HUES64 (cell line): ENCODE measurements around the gene ZBTB12.

ENCODE experiments used
- H3K27ac ChIP-seq: 2 replicates; pipeline ENCODE4 v1.7.0; 2013; ENCODE audit warnings: low read depth, low read length, inconsistent platforms
- H3K27me3 ChIP-seq: 2 replicates; pipeline ENCODE4 v1.6.1; 2013; ENCODE audit warnings: mild to moderate bottlenecking, low read length; ENCODE audit not compliant: insufficient read depth
- H3K36me3 ChIP-seq: 2 replicates; pipeline ENCODE4 v1.6.1; 2013; ENCODE audit warnings: mild to moderate bottlenecking, low read length; ENCODE audit not compliant: insufficient read depth
- H3K4me1 ChIP-seq: 2 replicates; pipeline ENCODE4 v1.6.1; 2013; ENCODE audit warnings: mild to moderate bottlenecking, low read length, moderate library complexity; ENCODE audit not compliant: insufficient read depth
- H3K4me3 ChIP-seq: 2 replicates; pipeline ENCODE4 v1.5.1; 2013; ENCODE audit warnings: mild to moderate bottlenecking, low read length, moderate library complexity
- H3K9ac ChIP-seq: 2 replicates; pipeline ENCODE4 v1.6.1; 2013; ENCODE audit warnings: mild to moderate bottlenecking, low read depth, low read length
- H3K9me3 ChIP-seq: 2 replicates; pipeline ENCODE4 v1.6.1; 2013; ENCODE audit warnings: low read depth, low read length; ENCODE audit not compliant: insufficient read depth
- WGBS: fragments of 150-250, 120-280 bp; methylation state at CpG from one replicate; pipeline ENCODE4 v1.1.7; 2013; ENCODE audit warnings: missing lambda C conversion rate; 5-methylcytosine and 5-hydroxymethylcytosine counted together

ZBTB12 gene

GRCh38 chr6:31879901-31880300 is 22.0 kb downstream of the ZBTB12 start:
- Histone ChIP-seq H3K4me3 (no peak overlapping the region), H3K9ac (no peak overlapping the region), H3K27ac (no peak overlapping the region), H3K27me3 (no peaks in the 10 kb centered on the region), H3K36me3 (peaks cover 54% of the 10 kb centered on the region), H3K9me3 (no peaks in the 10 kb centered on the region), H3K4me1 (no peaks in the 10 kb centered on the region)
- WGBS: 91% methylated on average over 10 of the region's 10 CpGs

- Histone ChIP-seq H3K9ac (no peak overlapping the region), H3K4me1 (no peaks in the 10 kb centered on the region), H3K4me3 (no peak overlapping the region), H3K27me3 (no peaks in the 10 kb centered on the region), H3K36me3 (peaks cover 46% of the 10 kb centered on the region), H3K9me3 (no peaks in the 10 kb centered on the region), H3K27ac (no peak overlapping the region)
- 90% methylated on average over 13 of the region's 13 CpGs for WGBS
Observed at GRCh38 chr6:31879143-31879542, 22.7 kb downstream of the ZBTB12 start.

GRCh38 chr6:31878726-31879125 is 23.2 kb downstream of the ZBTB12 start, which contains the start of gene SLC44A4:
Gene SLC44A4 (minus strand): TSS chr6:31878997. CDS start chr6:31878980, 17 bp downstream.
- no peaks in the 10 kb centered on the region for H3K4me1 ChIP-seq
- 0 out of 2 replicates have a peak within 1 kb of the TSS, but pooled peaks have one; percentile 20 for H3K9ac ChIP-seq
- peak within 1 kb of the TSS; percentile 29; the same call in 1 of the 2 replicates for H3K4me3 ChIP-seq
- H3K9me3 ChIP-seq: no peaks in the 10 kb centered on the region
- no peaks in the 10 kb centered on the region for H3K27me3 ChIP-seq
- H3K27ac ChIP-seq: no peak within 1 kb of the TSS
- peaks cover 42% of the 10 kb centered on the region for H3K36me3 ChIP-seq
- 60% methylated on average over 17 of the region's 18 CpGs for WGBS

GRCh38 chr6:31878222-31878621 is 23.7 kb downstream of the ZBTB12 start:
- WGBS: 80% methylated on average over 3 of the region's 3 CpGs
- H3K4me3 ChIP-seq: peak overlapping the region; percentile 29; the same call in 1 of the 2 replicates

GRCh38 chr6:31877651-31878161 is 24.2 kb downstream of the ZBTB12 start:
- peaks cover 32% of the 10 kb centered on the region for H3K36me3 ChIP-seq
- no peaks in the 10 kb centered on the region for H3K27me3 ChIP-seq
- no peak overlapping the region for H3K4me3 ChIP-seq
- no peak overlapping the region for H3K9ac ChIP-seq
- no peaks in the 10 kb centered on the region for H3K9me3 ChIP-seq
- no peaks in the 10 kb centered on the region for H3K4me1 ChIP-seq
- no peak overlapping the region for H3K27ac ChIP-seq
- 81% methylated on average over 10 of the region's 10 CpGs for WGBS

More at GRCh38 chr6:31878222-31878621, 23.7 kb downstream of the ZBTB12 start:
- no peaks in the 10 kb centered on the region for H3K27me3 ChIP-seq
- no peak overlapping the region for H3K27ac ChIP-seq
- no peaks in the 10 kb centered on the region for H3K4me1 ChIP-seq
- peaks cover 37% of the 10 kb centered on the region for H3K36me3 ChIP-seq
- H3K9ac ChIP-seq: 0 out of 2 replicates have a peak overlapping the region, but pooled peaks have one; percentile 20
- H3K9me3 ChIP-seq: no peaks in the 10 kb centered on the region

GRCh38 chr6:31877125-31877650 is 24.7 kb downstream of the ZBTB12 start:
- Histone ChIP-seq H3K27ac (no peak overlapping the region), H3K27me3 (no peaks in the 10 kb centered on the region), H3K4me1 (no peaks in the 10 kb centered on the region), H3K9me3 (no peaks in the 10 kb centered on the region), H3K4me3 (no peak overlapping the region), H3K36me3 (peaks cover 27% of the 10 kb centered on the region), H3K9ac (no peak overlapping the region)
- 75% methylated on average over 3 of the region's 3 CpGs for WGBS

- no peaks in the 10 kb centered on the region for H3K27me3 ChIP-seq
- H3K4me1 ChIP-seq: 0 out of 2 replicates have a peak, but pooled peaks cover 1% of the 10 kb centered on the region
- no peak overlapping the region for H3K4me3 ChIP-seq
- no peak overlapping the region for H3K27ac ChIP-seq
- H3K9me3 ChIP-seq: no peaks in the 10 kb centered on the region
- 96% methylated on average over 6 of the region's 7 CpGs for WGBS
- H3K36me3 ChIP-seq: peaks cover 20% of the 10 kb centered on the region
- H3K9ac ChIP-seq: no peak overlapping the region
Observed at GRCh38 chr6:31876357-31876756, 25.5 kb downstream of the ZBTB12 start.

DNA sequence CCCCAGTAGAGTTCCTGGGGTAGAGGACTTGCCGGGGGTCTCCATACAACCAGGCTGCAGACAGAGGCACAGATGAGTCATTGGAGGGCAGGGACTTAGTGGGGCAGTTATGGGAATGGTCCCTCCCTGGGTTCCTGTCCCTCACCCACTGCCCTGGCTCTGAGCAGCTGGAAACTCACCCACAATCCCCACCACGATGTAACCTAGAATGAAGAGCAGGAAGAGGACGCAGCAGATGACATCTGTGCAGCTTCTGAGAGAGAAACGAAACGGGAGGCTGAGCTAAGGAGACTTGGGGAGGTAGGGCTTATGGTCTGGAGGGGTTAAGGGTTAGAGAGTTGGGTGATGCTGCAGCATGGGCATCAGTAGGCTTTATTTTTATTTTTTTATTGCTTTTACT is 26.0 kb downstream of the ZBTB12 start:
- no peak overlapping the region for H3K9ac ChIP-seq
- H3K4me1 ChIP-seq: peaks cover 6% of the 10 kb centered on the region; the same call in 1 of the 2 replicates
- no peaks in the 10 kb centered on the region for H3K27me3 ChIP-seq
- WGBS: 86% methylated on average over 5 of the region's 5 CpGs
- H3K9me3 ChIP-seq: no peaks in the 10 kb centered on the region
- H3K4me3 ChIP-seq: no peak overlapping the region
- no peak overlapping the region for H3K27ac ChIP-seq
- H3K36me3 ChIP-seq: peaks cover 15% of the 10 kb centered on the region

DNA sequence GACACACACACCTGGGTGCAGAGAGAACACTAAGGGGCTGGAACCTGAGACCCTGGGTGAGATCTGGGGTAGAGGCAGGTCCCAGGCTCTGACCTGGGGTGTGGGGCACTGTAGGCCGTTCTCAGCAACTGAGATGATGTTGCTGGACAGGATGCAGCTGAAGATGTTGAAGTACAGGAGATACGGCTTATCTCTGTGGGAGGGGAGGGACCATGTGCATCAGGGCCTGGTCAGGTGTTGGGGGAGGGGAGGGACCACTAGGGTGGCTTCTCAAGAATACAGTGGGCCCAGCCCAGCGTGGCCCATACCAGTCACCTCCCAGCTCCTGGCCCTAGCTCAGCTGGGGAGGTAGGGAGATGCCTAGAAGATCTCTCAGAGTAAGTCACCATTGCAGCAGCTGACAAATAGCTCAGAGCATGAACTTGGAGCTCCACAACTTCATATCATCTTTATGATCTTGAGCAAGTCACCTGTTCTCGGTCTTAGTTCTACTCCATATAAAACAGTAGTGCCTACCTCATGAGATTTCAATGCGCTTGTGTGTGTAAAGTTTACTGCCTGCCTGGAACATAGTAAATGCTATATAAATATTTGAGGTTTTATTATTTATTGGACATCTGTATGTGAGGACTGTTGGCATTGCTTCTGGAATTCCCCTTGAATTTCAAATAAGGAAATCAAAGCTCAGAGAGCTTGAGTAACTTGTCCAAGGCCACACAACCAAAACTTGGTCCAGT is 26.9 kb downstream of the ZBTB12 start:
- H3K9ac ChIP-seq: no peak overlapping the region
- no peak overlapping the region for H3K27ac ChIP-seq
- H3K4me3 ChIP-seq: no peak overlapping the region
- WGBS: 87% methylated on average over 5 of the region's 5 CpGs
- H3K9me3 ChIP-seq: no peaks in the 10 kb centered on the region
- no peaks in the 10 kb centered on the region for H3K27me3 ChIP-seq
- peaks cover 6% of the 10 kb centered on the region for H3K36me3 ChIP-seq
- peaks cover 9% of the 10 kb centered on the region; the same call in 1 of the 2 replicates for H3K4me1 ChIP-seq

GRCh38 chr6:31874084-31874670 is 27.7 kb downstream of the ZBTB12 start:
- Histone ChIP-seq H3K4me3 (no peak overlapping the region), H3K36me3 (no peaks in the 10 kb centered on the region), H3K27me3 (no peaks in the 10 kb centered on the region), H3K9me3 (no peaks in the 10 kb centered on the region), H3K4me1 (peaks cover 9% of the 10 kb centered on the region; the same call in 1 of the 2 replicates), H3K9ac (no peak overlapping the region), H3K27ac (no peak overlapping the region)
- WGBS: 82% methylated on average over 4 of the region's 4 CpGs

DNA sequence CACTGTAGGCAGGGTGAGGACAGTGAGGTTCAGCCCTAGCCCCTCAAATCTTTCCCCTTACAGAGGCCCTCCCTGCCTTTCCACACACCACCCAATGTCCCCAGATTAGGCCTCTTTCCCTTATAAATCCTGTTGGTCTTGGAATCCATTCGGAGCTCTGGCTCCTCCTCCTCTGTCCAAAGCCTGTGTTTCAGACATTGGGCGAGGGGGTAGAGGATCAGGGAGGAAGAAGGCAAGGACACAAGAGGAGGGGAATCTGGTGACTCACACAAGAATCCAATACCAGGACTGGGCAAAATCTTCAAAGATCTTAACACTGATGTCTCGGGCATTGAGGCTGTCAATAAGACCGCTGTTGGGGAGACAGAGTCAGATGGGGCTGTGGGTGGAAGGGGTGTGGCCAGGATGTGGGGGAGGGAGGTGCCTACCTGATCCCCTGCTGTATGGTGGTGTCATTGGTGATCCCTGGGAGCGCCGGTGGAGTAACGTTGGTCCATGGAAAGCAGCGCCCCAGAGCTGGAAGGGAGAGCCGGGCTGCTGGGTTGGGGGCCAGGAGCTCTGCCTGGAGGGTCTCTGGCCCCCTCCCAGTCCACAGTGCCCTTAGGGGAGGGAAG is 30.7 kb downstream of the ZBTB12 start:
- Histone ChIP-seq H3K4me1 (peaks cover 9% of the 10 kb centered on the region; the same call in 1 of the 2 replicates), H3K36me3 (no peaks in the 10 kb centered on the region), H3K27me3 (no peaks in the 10 kb centered on the region), H3K9ac (no peak overlapping the region), H3K27ac (no peak overlapping the region), H3K9me3 (no peaks in the 10 kb centered on the region), H3K4me3 (no peak overlapping the region)
- 70% methylated on average over 9 of the region's 9 CpGs for WGBS
